ENCODE measurements around the gene ALDH1L2. TPM values are rescaled to one million over a fixed set of nuclear protein-coding genes. Genes with fewer than 3 reads are reported as not detected.

The ALDH1L2 gene
- 0.20 and 0.22 TPM in 2 replicates for total RNA-seq

GRCh38 chr12:105084251-105085250 lies at the start of gene ALDH1L2:
TSS of gene ALDH1L2 (minus strand) at chr12:105084458. CDS start at chr12:105084436, 22 bp downstream.
- DNase-seq (ENCODE audit: low read depth in 2 of 2): peak; percentile 80 to 91

GRCh38 chr12:105120551-105120950 lies 36.3 kb upstream of the ALDH1L2 start:
- DNase-seq (ENCODE audit: low read depth in 2 of 2): peak in 1 of 2 donors; percentile 12

- DNase-seq (ENCODE audit: low read depth in 2 of 2): no peak
Measured at GRCh38 chr12:105116969-105117368, 32.7 kb upstream of the ALDH1L2 start.

- no peak for DNase-seq (ENCODE audit: low read depth in 2 of 2)
Measured at GRCh38 chr12:105113094-105113493, 28.8 kb upstream of the ALDH1L2 start.

GRCh38 chr12:105110851-105111250 lies 26.6 kb upstream of the ALDH1L2 start:
- peak in 1 of 2 donors; percentile 32 for DNase-seq (ENCODE audit: low read depth in 2 of 2)

GRCh38 chr12:105109465-105110212 lies 25.4 kb upstream of the ALDH1L2 start:
- peak in 1 of 2 donors; percentile 87 for DNase-seq (ENCODE audit: low read depth in 2 of 2)

- peak; percentile 94 to 96 for DNase-seq (ENCODE audit: low read depth in 2 of 2)
Measured at GRCh38 chr12:105107494-105108371, 23.5 kb upstream of the ALDH1L2 start, which contains the start of gene WASHC4. TSS of gene WASHC4 (plus strand) at chr12:105107731. CDS start at chr12:105107801, 70 bp downstream.

- DNase-seq (ENCODE audit: low read depth in 2 of 2): peak in 1 of 2 donors; percentile 74
Measured at GRCh38 chr12:105107171-105107493, 22.9 kb upstream of the ALDH1L2 start.

- DNase-seq (ENCODE audit: low read depth in 2 of 2): no peak
Measured at GRCh38 chr12:105106621-105107020, 22.4 kb upstream of the ALDH1L2 start.

GRCh38 chr12:105104762-105105161 lies 20.5 kb upstream of the ALDH1L2 start:
- no peak for DNase-seq (ENCODE audit: low read depth in 2 of 2)

- DNase-seq (ENCODE audit: low read depth in 2 of 2): no peak
Measured at GRCh38 chr12:105102673-105103072, 18.4 kb upstream of the ALDH1L2 start.

GRCh38 chr12:105100998-105101397 lies 16.7 kb upstream of the ALDH1L2 start:
- DNase-seq (ENCODE audit: low read depth in 2 of 2): peak in 1 of 2 donors; percentile 22

- DNase-seq (ENCODE audit: low read depth in 2 of 2): peak in 1 of 2 donors; percentile 61
Measured at GRCh38 chr12:105100207-105100985, 16.1 kb upstream of the ALDH1L2 start.

- DNase-seq (ENCODE audit: low read depth in 2 of 2): no peak
Measured at GRCh38 chr12:105099356-105099755, 15.1 kb upstream of the ALDH1L2 start.

- DNase-seq (ENCODE audit: low read depth in 2 of 2): peak; percentile 4 to 14
Measured at GRCh38 chr12:105095338-105095737, 11.1 kb upstream of the ALDH1L2 start.

GRCh38 chr12:105092336-105092735 lies 8.1 kb upstream of the ALDH1L2 start:
- DNase-seq (ENCODE audit: low read depth in 2 of 2): no peak

- DNase-seq (ENCODE audit: low read depth in 2 of 2): no peak
Measured at GRCh38 chr12:105091476-105092206, 7.4 kb upstream of the ALDH1L2 start.

- DNase-seq (ENCODE audit: low read depth in 2 of 2): no peak
Measured at GRCh38 chr12:105090361-105090760, 6.1 kb upstream of the ALDH1L2 start.

GRCh38 chr12:105089817-105090216 lies 5.6 kb upstream of the ALDH1L2 start:
- no peak for DNase-seq (ENCODE audit: low read depth in 2 of 2)

GRCh38 chr12:105085501-105085900 lies 1.2 kb upstream of the ALDH1L2 start:
- no peak for DNase-seq (ENCODE audit: low read depth in 2 of 2)
